ENCODE results near the gene SLC14A1.

GRCh38 chr18:45713239-45713638 is 10.7 kb upstream of the SLC14A1 start:
- TF ChIP-seq, protein P1, sequence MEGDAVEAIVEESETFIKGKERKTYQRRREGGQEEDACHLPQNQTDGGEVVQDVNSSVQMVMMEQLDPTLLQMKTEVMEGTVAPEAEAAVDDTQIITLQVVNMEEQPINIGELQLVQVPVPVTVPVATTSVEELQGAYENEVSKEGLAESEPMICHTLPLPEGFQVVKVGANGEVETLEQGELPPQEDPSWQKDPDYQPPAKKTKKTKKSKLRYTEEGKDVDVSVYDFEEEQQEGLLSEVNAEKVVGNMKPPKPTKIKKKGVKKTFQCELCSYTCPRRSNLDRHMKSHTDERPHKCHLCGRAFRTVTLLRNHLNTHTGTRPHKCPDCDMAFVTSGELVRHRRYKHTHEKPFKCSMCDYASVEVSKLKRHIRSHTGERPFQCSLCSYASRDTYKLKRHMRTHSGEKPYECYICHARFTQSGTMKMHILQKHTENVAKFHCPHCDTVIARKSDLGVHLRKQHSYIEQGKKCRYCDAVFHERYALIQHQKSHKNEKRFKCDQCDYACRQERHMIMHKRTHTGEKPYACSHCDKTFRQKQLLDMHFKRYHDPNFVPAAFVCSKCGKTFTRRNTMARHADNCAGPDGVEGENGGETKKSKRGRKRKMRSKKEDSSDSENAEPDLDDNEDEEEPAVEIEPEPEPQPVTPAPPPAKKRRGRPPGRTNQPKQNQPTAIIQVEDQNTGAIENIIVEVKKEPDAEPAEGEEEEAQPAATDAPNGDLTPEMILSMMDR (IDR thresholded peaks at IDR 0.05): no peak
- TF ChIP-seq EP300 (IDR thresholded peaks at IDR 0.05): no peak

Data from stomach (tissue), 4 donors.